GM19193 (cell line): Measurements from ENCODE around the gene SLC16A3.
A peak's percentile ranks its signal among the peaks of the same experiment; 100 is the strongest.

Experiments
- POLR2A ChIP-seq: IDR thresholded peaks from 4 replicates; pipeline ENCODE4 v1.6.1; 2011; ENCODE audit not compliant: insufficient read depth, insufficient read length; ENCODE audit errors: extremely low read depth

The SLC16A3 gene

GRCh38 chr17:82228842-82229697, at the start of gene SLC16A3:
TSS of gene SLC16A3 (plus strand) at chr17:82229042. CDS start at chr17:82236009, 6,967 bp downstream.
- TF ChIP-seq POLR2A, result peak; percentile 74

- TF ChIP-seq POLR2A, result no peak
These were observed 49.4 kb upstream of the SLC16A3 start for GRCh38 chr17:82179412-82179811.

GRCh38 chr17:82179946-82180475, 48.8 kb upstream of the SLC16A3 start:
- no peak for TF ChIP-seq POLR2A

- no peak for TF ChIP-seq POLR2A
These were observed 47.9 kb upstream of the SLC16A3 start for GRCh38 chr17:82180776-82181528.

GRCh38 chr17:82184761-82185160, 44.1 kb upstream of the SLC16A3 start:
- no peak for TF ChIP-seq POLR2A

- TF ChIP-seq POLR2A, result no peak
These were observed 42.6 kb upstream of the SLC16A3 start for GRCh38 chr17:82186221-82186620.

GRCh38 chr17:82187500-82187899, 41.3 kb upstream of the SLC16A3 start:
- no peak for TF ChIP-seq POLR2A

GRCh38 chr17:82188001-82188961, 40.6 kb upstream of the SLC16A3 start:
- TF ChIP-seq POLR2A, result no peak

- no peak for TF ChIP-seq POLR2A
These were observed 35.2 kb upstream of the SLC16A3 start for GRCh38 chr17:82193520-82194220.

- no peak for TF ChIP-seq POLR2A
These were observed 34.1 kb upstream of the SLC16A3 start for GRCh38 chr17:82194765-82195164.

- no peak for TF ChIP-seq POLR2A
These were observed 32.9 kb upstream of the SLC16A3 start for GRCh38 chr17:82195675-82196672.

GRCh38 chr17:82198092-82198491, 30.8 kb upstream of the SLC16A3 start:
- no peak for TF ChIP-seq POLR2A

GRCh38 chr17:82199496-82199895, 29.3 kb upstream of the SLC16A3 start:
- TF ChIP-seq POLR2A, result no peak
